SK-MEL-5 (cell line): ENCODE measurements around the gene CHGA. TPM values are rescaled to one million over a fixed set of nuclear protein-coding genes. Genes with fewer than 3 reads are reported as not detected.

Experiments
- DNase-seq: peaks from one replicate; pipeline ENCODE4 v3.0.0-alpha.2; 2016; ENCODE audit warnings: low read depth, low spot score
- in situ Hi-C: cut with HindIII; loops from 2 replicates; pipeline ENCODE4 v1.10.0; 2016; ENCODE audit warnings: low sequenced_read_pairs, high pct_unique_total_duplicates, low pct_unique_long_range_greater_than_20kb
- total RNA-seq: library from RNA; depleted of rRNA; stranded (reverse); fragments of >200 nt; shearing (Covaris generic); gene quantifications from 2 replicates; pipeline ENCODE4 v1.2.3, GENCODE V29; 2014

The CHGA gene
- total RNA-seq, 1 experiment from 2014 or later: 6.7 TPM

DNA sequence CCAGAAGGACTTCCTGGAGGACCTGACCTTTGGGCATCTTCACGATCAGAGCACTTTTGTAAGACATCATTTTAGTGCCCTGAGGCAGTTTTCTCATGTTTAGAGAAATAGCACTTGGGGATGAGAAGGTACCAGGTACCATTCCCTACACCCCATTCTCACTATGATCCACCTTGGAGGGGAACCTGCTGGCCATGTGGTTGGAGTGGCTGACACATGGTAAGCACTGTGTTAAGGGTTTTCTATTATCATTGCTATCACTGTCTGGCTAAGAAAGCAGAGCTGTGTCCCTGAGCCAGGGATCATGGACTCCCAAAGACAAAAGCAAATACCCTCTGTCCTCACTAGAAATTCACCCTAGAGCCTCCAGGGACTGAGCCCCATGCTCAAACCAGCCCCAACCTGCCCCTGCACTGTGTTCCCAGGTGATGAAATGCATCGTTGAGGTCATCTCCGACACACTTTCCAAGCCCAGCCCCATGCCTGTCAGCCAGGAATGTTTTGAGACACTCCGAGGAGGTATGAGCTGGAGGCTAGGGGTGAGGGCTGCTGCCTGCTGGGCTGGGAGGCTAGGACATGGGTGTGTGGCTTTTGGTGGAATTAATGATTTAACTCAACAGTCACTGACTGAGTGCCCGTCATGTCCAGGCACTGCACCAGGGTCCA, 3.4 kb downstream of the CHGA start:
- no peak for DNase-seq
- in situ Hi-C loops: no loop called here

DNA sequence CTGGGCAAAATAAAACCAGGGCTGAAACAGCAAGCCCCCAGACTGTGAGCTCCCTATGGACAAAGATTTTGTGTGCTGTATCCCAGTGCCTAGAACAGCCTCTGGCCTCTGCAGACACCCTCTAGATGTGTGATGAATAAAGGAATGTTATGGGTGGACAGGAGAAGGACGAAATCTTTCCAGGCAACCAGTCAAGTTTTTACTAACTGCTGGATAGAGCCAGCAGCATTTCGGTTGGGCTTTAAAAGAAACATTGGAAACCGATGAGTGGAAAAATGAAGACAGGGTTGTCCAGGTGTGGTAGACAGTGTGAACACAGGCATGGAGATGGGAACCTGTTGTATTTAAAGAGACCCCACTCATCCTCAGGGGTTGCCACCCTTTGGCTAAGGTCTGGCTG, 4.0 kb downstream of the CHGA start:
- DNase-seq: no peak
- in situ Hi-C loops: no loop called here

DNA sequence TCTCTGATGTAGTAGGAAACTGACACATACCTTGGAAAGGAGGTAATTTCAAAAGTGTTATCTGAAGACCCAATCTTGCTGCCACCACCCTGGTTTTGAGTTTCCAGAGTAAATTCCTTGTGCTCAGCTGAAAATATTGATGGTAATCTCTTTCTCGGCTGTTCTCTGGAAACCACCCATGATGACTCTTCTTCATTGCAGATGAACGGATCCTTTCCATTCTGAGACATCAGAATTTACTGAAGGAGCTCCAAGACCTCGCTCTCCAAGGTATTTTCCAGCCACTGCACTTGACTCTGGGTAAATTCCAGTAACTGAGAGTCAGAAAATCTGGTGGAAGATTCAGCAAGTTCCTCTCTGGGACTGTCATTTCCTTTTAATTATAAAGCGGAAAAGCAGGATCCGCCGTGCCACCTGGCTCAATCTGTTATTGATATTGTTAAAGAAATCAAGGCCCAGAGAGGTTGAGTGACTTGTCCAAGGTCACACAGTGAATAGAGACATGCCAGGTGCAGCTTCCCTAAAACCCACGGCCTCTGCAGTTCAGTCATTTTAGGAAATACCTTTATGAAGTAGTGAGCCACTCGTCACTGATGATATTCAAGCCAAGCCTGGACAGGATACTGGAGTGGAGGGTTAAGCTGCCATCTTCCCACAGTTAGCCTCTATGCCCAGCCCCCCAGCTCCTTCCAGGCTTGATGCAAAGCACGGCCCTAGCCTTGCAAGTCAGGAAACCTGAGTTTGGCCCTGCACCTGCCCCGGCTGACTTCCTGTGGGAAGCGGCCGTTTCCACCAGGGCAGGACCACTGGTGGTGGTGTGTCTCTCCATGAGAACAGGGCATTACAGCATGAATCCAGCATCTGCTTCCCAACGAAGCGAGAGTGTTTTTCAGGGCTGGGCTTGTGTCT, 4.7 kb downstream of the CHGA start:
- DNase-seq: no peak
- in situ Hi-C loops: no loop called here

DNA sequence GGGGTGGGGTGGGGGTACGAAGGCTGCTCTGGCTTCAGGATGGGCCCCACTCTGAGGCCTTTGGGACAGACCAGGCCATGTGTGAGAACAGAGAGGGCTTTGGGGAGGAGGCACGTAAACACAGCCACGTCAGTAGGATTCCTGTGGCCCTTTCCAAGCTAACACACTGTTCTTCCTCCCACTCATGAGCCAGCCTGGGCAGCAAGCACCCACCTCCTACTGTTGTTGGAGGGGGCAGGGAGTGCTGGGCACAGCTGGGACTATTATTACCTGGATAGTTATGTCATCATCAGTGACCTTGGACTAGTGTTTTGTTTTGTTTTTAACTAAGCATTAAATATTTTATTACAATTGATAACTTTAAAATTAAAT, 5.3 kb downstream of the CHGA start:
- in situ Hi-C loops: no loop called here
- no peak for DNase-seq

DNA sequence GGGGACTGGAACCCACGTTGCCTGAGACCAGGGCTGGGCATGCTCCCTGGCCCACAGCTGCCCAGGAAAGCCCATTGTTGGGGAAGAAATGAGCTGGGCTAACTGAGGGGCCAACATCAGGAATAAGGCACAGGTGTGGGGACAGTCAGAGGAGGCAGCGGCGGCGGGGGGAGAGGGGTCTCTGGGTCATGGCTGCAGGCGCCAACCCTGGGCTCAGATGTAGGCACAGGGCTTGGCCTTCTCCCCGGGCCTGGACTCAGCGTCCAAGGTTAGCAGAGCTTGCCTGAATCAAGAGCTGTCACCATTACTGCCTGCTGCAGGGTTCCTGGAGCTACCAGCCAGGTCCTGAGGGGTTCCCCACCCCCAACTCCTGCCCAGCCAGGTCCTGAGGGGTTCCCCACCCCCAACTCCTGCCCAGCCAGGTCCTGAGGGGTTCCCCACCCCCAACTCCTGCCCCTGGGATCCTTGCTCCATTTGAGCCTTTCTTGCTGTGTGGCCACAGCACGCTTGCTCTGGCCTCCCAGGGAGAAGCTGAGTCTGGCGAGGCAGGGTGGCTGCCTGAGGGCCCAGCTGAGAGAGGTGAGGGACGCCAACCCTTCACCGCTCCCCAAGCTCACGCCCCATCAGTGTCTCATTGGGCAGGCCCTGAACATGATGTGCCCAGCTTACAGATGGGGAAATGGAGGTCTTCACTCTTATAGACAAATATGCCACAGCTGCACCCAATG, 6.2 kb downstream of the CHGA start:
- no peak for DNase-seq
- in situ Hi-C loops: no loop called here

DNA sequence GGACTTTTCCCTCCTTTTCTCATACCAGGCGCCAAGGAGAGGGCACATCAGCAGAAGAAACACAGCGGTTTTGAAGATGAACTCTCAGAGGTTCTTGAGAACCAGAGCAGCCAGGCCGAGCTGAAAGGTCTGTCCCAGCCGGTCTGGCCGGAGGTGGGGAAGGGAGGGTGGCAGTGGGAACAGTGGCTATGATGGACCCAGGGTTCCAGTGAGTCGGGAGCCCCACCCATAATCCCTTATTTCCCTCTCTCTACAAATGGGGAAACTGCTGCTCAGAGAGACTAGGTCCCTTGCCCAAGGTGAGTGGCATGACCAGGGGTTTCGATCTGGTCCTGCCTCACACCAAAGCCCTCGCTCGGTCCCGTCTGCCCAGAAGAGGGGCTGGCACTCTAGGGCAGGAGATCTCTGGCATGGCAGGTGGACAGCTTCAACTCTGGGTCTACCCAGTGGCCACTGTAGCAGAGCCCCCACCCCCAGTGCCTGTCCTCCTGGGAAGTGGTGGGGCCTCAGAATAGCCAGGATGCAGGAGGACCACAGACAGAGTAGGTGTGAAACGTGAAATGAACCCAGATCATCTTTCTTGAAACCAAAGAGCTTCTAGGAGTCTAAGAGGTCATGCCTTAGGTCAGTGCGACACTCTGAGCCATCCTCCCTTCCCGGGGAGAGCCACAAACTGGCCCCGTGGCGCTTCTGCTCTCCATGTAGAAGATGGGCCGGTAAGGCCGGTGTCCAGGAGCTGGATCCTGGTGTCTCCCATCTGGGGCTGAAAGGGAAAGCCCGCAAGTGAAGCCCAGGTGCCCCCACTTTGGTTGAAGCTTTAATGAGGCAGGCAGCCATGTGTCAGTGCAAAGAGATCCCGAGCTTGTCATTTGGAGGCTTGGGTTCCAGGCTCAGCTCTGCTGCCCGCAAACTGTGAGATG, 7.0 kb downstream of the CHGA start:
- no peak for DNase-seq
- in situ Hi-C loops: no loop called here

DNA sequence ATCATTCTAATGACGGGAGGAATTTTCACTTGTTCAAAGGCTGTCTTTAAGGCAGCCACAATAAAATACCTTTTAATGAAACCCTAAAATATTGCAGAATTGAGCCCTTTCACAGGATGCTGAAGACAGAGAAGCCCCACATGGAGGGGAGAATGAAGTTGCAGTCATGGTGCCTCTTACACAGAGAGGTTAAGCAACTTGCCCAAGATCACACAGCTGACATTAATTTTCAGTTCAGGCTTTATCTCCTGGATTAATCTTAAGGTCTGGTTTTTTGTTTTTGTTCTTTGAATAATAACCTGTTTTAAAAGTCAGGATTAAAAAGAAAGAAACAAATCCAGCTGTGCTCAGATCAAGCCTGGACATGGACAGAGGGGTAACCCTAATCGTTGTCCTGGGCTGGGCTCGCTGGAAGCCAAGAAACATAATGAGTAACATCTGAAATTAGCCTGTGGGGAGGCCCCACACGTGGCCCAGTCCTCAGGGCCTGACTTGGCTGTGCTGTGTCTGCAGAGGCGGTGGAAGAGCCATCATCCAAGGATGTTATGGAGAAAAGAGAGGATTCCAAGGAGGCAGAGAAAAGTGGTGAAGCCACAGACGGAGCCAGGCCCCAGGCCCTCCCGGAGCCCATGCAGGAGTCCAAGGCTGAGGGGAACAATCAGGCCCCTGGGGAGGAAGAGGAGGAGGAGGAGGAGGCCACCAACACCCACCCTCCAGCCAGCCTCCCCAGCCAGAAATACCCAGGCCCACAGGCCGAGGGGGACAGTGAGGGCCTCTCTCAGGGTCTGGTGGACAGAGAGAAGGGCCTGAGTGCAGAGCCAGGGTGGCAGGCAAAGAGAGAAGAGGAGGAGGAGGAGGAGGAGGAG, 8.0 kb downstream of the CHGA start:
- in situ Hi-C loops: no loop called here
- no peak for DNase-seq

DNA sequence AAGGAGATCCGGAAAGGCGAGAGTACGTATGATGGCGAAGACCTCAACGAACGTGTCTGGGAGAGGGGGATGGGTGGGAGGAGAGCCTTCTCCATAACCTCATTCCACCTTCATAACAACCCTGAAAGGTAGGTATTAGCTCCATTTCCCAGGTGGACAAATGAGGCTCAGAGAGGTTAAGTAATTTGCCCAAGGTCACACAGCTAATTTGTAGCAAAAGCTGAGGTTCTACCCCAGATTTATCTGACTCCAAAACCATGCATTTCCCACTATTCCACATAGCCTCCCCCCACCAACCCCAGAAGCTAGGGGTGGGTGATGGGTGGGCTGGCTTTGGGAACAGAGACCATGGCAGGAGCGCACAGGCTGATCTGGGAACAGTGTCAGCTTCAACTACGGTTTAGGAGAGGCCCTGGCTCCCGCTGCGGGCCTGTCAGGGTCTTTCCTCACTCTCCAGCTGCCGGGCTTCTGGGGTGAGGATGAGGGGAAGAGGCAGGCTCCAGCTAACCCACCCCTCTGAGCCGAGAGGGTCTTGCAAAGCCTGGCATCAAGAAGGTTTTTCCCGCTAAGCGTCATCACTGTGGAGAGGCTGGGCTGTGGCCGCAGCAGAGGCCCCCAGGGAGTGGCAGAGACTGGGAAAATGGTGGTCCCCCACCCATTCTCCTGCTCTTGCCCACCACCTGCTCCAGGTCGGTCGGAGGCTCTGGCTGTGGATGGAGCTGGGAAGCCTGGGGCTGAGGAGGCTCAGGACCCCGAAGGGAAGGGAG, 8.9 kb downstream of the CHGA start:
- no peak for DNase-seq
- in situ Hi-C loops: no loop called here

DNA sequence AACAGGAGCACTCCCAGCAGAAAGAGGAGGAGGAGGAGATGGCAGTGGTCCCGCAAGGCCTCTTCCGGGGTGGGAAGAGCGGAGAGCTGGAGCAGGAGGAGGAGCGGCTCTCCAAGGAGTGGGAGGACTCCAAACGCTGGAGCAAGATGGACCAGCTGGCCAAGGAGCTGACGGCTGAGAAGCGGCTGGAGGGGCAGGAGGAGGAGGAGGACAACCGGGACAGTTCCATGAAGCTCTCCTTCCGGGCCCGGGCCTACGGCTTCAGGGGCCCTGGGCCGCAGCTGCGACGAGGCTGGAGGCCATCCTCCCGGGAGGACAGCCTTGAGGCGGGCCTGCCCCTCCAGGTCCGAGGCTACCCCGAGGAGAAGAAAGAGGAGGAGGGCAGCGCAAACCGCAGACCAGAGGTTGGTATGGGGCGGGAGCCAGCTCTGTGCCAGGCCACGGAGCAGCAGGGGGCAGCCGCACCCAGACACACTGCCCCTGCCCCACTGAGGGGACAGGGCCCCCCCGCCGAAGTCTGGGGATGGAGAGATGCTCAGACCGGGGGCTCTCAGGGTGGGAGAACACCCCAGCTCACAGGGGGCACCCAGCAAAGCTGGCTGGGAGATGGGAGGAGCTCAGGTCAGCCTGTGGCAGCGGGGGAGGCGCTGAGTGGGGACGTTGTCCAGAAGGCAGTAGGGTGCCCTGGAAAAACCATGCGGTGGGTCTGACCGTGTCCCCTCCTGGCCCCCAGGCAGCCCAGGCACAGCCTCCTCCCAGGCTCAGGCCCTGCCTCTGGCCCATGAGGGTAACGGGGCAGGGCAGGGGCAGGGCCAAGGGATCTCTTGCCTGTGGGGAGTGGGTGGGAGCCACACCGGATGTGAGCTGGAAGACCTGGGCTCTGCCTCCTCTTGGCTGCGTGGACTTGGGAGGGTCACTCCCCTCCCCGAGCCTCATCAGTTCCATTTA, 9.8 kb downstream of the CHGA start:
- in situ Hi-C loops: no loop called here
- no peak for DNase-seq

DNA sequence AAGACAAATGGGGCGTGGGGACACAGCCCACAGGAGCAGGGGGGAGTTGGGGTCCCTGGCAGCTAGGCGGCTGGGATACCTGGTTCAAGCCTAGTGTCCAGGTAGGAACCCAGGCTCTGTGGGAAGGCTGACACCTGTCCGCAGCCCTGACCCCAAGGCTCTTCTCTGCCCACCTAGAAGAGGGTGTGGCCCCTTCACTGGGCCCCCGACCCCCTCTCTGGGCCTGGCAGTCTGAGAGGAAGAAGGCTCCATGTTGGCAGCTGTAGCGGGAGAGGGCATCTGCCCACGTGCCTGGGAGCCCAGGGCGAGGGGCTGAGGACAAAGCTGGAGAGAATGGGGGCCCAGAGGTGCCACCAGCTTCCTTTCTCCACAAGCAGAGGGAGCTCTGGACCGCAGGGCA, 10.5 kb downstream of the CHGA start:
- in situ Hi-C loops: no loop called here
- no peak for DNase-seq

DNA sequence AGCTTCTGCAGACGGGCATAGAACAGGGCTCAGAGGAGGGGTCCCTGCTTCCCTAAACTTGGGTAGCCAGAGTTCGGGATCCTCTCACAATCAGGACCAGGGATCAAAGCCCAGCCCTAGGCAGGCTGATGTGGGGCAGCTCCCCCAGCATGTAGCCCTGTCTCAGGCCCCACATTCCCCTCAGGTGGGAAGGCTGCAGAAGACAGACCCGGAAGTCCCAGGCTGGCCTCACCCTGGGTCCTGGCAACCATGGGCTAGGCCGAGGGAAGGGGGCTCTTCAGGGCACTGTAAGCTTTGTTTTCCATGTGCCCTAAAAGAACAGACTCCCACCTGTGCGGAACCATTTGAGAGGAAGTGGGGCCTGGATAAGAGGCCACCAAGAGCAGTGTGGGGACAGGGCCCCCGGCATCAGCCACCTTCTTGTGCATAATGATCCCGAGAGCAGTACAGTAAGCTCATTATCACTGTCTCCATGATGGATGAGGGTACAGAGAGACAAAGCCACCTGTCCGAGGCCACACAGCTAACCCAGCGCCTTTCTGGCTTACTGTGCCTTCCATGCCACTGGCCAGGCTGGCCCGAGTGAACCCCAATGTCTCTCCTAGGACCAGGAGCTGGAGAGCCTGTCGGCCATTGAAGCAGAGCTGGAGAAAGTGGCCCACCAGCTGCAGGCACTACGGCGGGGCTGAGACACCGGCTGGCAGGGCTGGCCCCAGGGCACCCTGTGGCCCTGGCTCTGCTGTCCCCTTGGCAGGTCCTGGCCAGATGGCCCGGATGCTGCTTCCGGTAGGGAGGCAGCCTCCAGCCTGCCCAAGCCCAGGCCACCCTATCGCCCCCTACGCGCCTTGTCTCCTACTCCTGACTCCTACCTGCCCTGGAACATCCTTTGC, 11.5 kb downstream of the CHGA start:
- in situ Hi-C loops: no loop called here
- DNase-seq: no peak

DNA sequence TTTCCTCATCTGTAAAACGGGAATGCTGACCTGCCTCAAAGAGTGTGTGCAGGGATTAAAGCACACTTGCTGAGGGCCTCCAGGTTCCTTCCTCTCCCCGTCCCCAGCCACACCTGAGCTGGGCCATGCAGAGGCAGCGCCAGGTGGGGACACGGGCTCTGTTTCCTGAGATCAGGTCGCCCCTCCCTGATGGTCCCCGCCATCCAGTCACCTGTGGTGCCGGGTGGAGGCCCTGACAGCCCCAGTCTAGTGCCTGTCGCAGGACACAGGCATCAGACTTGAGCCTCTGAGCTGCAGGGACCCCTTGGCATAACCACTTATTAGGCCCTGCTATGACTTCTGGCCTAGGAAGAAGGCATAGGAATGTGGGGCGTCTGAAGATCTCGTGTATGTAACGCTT, 12.5 kb downstream of the CHGA start:
- in situ Hi-C loops: no loop called here

DNA sequence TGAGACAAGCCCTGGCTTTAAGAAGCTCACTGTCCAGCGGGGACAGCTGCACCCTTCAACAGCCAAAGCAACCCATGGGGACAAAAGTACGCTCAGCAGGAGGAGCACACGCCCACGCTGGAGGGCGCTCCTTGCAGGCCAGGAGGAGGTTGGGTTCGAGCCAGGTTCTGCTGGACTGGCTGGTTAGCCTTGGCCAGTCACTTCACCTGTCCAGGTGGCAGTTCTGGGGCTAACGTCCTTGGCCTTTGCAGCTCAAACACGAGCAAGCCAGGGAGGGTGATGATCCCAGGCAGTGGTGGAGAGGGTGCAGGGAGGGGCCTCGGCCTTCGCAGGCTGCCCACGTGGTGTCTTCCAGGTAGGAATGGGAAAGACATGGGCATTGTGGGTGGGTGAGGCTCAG, 13.1 kb downstream of the CHGA start:
- in situ Hi-C loops: no loop called here
- no peak for DNase-seq

More for the DNA sequence above, 12.5 kb downstream of the CHGA start:
- DNase-seq: no peak
